ENCODE measurements around the gene CTCFL. TPM values are rescaled to one million over a fixed set of nuclear protein-coding genes. Genes with fewer than 3 reads are reported as not detected.

CTCFL gene
- total RNA-seq, 4 donors from 2014 or later: not detected

- Histone ChIP-seq H3K9me3 (no peaks in the 10 kb centered on the region), H3K4me3 (no peak overlapping the region), H3K27me3 (peaks cover 0 to 12% (median 0%) of the 10 kb centered on the region in 4 donors), H3K27ac (replicated peaks in 1 of 4) (no peak overlapping the region), H3K36me3 (no peaks in the 10 kb centered on the region), H3K4me1 (peaks cover 0 to 9% (median 3%) of the 10 kb centered on the region in 4 donors)
- intact Hi-C loops (cut with DNase I): no loop called here
- WGBS: 93% methylated on average over 8 of the region's 8 CpGs
- TF ChIP-seq POLR2A (IDR thresholded peaks at IDR 0.05; ENCODE audit: low read depth): no peak
- no peak for TF ChIP-seq CTCF (IDR thresholded peaks at IDR 0.05)
- no peak for TF ChIP-seq POLR2AphosphoS5 (IDR thresholded peaks at IDR 0.05)
- TF ChIP-seq EP300 (IDR thresholded peaks at IDR 0.05): no peak
- no peak for DNase-seq (ENCODE audit: extremely low spot score)
Observed at GRCh38 chr20:57529160-57529585, 4.2 kb upstream of the CTCFL start.

- intact Hi-C loops (cut with DNase I): no loop called here
- H3K4me1 ChIP-seq: peaks cover 0 to 9% (median 3%) of the 10 kb centered on the region in 4 donors
- no peak overlapping the region for H3K4me3 ChIP-seq
- no peaks in the 10 kb centered on the region for H3K36me3 ChIP-seq
- no peaks in the 10 kb centered on the region for H3K9me3 ChIP-seq
- H3K27ac ChIP-seq (replicated peaks in 1 of 4): no peak overlapping the region
- TF ChIP-seq CTCF (IDR thresholded peaks at IDR 0.05): no peak
- TF ChIP-seq EP300 (IDR thresholded peaks at IDR 0.05): no peak
- no peak for TF ChIP-seq POLR2AphosphoS5 (IDR thresholded peaks at IDR 0.05)
- TF ChIP-seq POLR2A (IDR thresholded peaks at IDR 0.05; ENCODE audit: low read depth): no peak
- WGBS: 93% methylated on average over 4 of the region's 4 CpGs
- peaks cover 0 to 12% (median 0%) of the 10 kb centered on the region in 4 donors for H3K27me3 ChIP-seq
- no peak for DNase-seq (ENCODE audit: extremely low spot score)
Observed at GRCh38 chr20:57528148-57528547, 3.2 kb upstream of the CTCFL start.

- intact Hi-C loops (cut with DNase I): no loop called here
- no peak overlapping the region for H3K27ac ChIP-seq (replicated peaks in 1 of 4)
- H3K9me3 ChIP-seq: no peaks in the 10 kb centered on the region
- WGBS: 82% methylated on average over 6 of the region's 6 CpGs
- no peak for DNase-seq (ENCODE audit: extremely low spot score)
- no peaks in the 10 kb centered on the region for H3K36me3 ChIP-seq
- TF ChIP-seq CTCF (IDR thresholded peaks at IDR 0.05) (no peak), EP300 (IDR thresholded peaks at IDR 0.05) (no peak)
- H3K27me3 ChIP-seq: peaks cover 0 to 12% (median 0%) of the 10 kb centered on the region in 4 donors
- peaks cover 0 to 9% (median 3%) of the 10 kb centered on the region in 4 donors for H3K4me1 ChIP-seq
- no peak overlapping the region for H3K4me3 ChIP-seq
Observed at GRCh38 chr20:57527728-57528127, 2.8 kb upstream of the CTCFL start.

GRCh38 chr20:57526885-57527460 is 2.0 kb upstream of the CTCFL start:
- no peak for DNase-seq (ENCODE audit: extremely low spot score)
- intact Hi-C loops (cut with DNase I): no loop called here
- no peaks in the 10 kb centered on the region for H3K36me3 ChIP-seq
- peaks cover 0 to 3% (median 1%) of the 10 kb centered on the region in 4 donors for H3K4me1 ChIP-seq
- no peak overlapping the region for H3K4me3 ChIP-seq
- peaks cover 0 to 12% (median 0%) of the 10 kb centered on the region in 4 donors for H3K27me3 ChIP-seq
- WGBS: 60% methylated on average over 19 of the region's 19 CpGs
- H3K9me3 ChIP-seq: no peaks in the 10 kb centered on the region
- no peak for TF ChIP-seq EP300 (IDR thresholded peaks at IDR 0.05)
- TF ChIP-seq CTCF (IDR thresholded peaks at IDR 0.05): no peak
- no peak overlapping the region for H3K27ac ChIP-seq (replicated peaks in 1 of 4)

All from esophagus muscularis mucosa (tissue), 4 donors.